WTC11 (cell line): Measurements from ENCODE around the gene AMER3.

ENCODE experiments used
- ARID4B ChIP-seq: sonication (generic); formaldehyde crosslinking; IDR thresholded peaks from 2 replicates; pipeline ENCODE4 v1.8.0; 2023; ENCODE audit warnings: missing genetic modification reagents, mild to moderate bottlenecking, borderline replicate concordance
- ATF1 ChIP-seq: sonication (generic); formaldehyde crosslinking; IDR thresholded peaks from 2 replicates; pipeline ENCODE4 v1.8.1; 2023; ENCODE audit warnings: mild to moderate bottlenecking, moderate library complexity, missing genetic modification reagents
- CTCF ChIP-seq: fragments of 200-600 bp; IDR thresholded peaks from 2 replicates; pipeline ENCODE4 v1.8.0; 2022; ENCODE audit warnings: antibody characterized with exemption
- JUN ChIP-seq: sonication (generic); formaldehyde crosslinking; IDR thresholded peaks from 2 replicates; pipeline ENCODE4 v1.8.0; 2023; ENCODE audit warnings: mild to moderate bottlenecking, missing genetic modification reagents
- MYBL2 ChIP-seq: sonication (generic); formaldehyde crosslinking; IDR thresholded peaks from 2 replicates; pipeline ENCODE4 v1.8.1; 2023; ENCODE audit warnings: mild to moderate bottlenecking, moderate library complexity, missing genetic modification reagents
- SMAD3 ChIP-seq: sonication (generic); formaldehyde crosslinking; IDR thresholded peaks from 2 replicates; pipeline ENCODE4 v1.8.0; 2022; ENCODE audit warnings: missing genetic modification reagents, mild to moderate bottlenecking, borderline replicate concordance
- ZBTB21 ChIP-seq: sonication (generic); formaldehyde crosslinking; IDR thresholded peaks from 2 replicates; pipeline ENCODE4 v1.8.1; 2023; ENCODE audit warnings: mild to moderate bottlenecking, missing genetic modification reagents, borderline replicate concordance
- ZNF138 ChIP-seq: sonication (generic); formaldehyde crosslinking; conservative IDR thresholded peaks from 2 replicates; pipeline ENCODE4 v1.8.1; 2022; ENCODE audit warnings: mild to moderate bottlenecking, moderate library complexity, missing genetic modification reagents
- ZNF263 ChIP-seq: sonication (generic); formaldehyde crosslinking; IDR thresholded peaks from 2 replicates; pipeline ENCODE4 v1.8.1; 2022; ENCODE audit warnings: low read depth, mild to moderate bottlenecking, moderate library complexity, missing genetic modification reagents
- TF ChIP-seq, protein P1 (sequence below): sonication (generic); formaldehyde crosslinking; IDR thresholded peaks from 2 replicates; pipeline ENCODE4 v1.8.0; 2022; ENCODE audit warnings: mild to moderate bottlenecking, missing genetic modification reagents
- TF ChIP-seq, protein P2 (sequence below): sonication (generic); formaldehyde crosslinking; IDR thresholded peaks from 2 replicates; pipeline ENCODE4 v1.8.0; 2022; ENCODE audit warnings: missing genetic modification reagents
- TF ChIP-seq, protein P3 (sequence below): sonication (generic); formaldehyde crosslinking; IDR thresholded peaks from 2 replicates; pipeline ENCODE4 v1.8.1; 2023; ENCODE audit warnings: mild to moderate bottlenecking, moderate library complexity, missing genetic modification reagents
- TF ChIP-seq, protein P4 (sequence below): sonication (generic); formaldehyde crosslinking; IDR thresholded peaks from 2 replicates; pipeline ENCODE4 v1.8.1; 2022; ENCODE audit warnings: low read depth, mild to moderate bottlenecking, moderate library complexity, missing genetic modification reagents, borderline replicate concordance
- TF ChIP-seq, protein P5 (sequence below): fragments of 250-450 bp; sonication (Bioruptor Pico); IDR thresholded peaks from 2 replicates; pipeline ENCODE4 v1.9.0; 2021; ENCODE audit warnings: moderate library complexity, mild to moderate bottlenecking, inconsistent platforms, borderline replicate concordance

GRCh38 chr2:130798472-130799218, 43.3 kb downstream of the AMER3 start:
- TF ChIP-seq ZBTB21 (no peak), MYBL2 (no peak), ARID4B (no peak), CTCF (no peak), ZNF138 (CRISPR knock-in tag) (no peak), SMAD3 (CRISPR knock-in tag) (no peak), ATF1 (CRISPR knock-in tag) (no peak), ZNF263 (CRISPR knock-in tag) (no peak), JUN (CRISPR knock-in tag) (no peak)
- TF ChIP-seq, protein P1, sequence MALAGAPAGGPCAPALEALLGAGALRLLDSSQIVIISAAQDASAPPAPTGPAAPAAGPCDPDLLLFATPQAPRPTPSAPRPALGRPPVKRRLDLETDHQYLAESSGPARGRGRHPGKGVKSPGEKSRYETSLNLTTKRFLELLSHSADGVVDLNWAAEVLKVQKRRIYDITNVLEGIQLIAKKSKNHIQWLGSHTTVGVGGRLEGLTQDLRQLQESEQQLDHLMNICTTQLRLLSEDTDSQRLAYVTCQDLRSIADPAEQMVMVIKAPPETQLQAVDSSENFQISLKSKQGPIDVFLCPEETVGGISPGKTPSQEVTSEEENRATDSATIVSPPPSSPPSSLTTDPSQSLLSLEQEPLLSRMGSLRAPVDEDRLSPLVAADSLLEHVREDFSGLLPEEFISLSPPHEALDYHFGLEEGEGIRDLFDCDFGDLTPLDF (CRISPR knock-in tag): no peak
- TF ChIP-seq, protein P2, sequence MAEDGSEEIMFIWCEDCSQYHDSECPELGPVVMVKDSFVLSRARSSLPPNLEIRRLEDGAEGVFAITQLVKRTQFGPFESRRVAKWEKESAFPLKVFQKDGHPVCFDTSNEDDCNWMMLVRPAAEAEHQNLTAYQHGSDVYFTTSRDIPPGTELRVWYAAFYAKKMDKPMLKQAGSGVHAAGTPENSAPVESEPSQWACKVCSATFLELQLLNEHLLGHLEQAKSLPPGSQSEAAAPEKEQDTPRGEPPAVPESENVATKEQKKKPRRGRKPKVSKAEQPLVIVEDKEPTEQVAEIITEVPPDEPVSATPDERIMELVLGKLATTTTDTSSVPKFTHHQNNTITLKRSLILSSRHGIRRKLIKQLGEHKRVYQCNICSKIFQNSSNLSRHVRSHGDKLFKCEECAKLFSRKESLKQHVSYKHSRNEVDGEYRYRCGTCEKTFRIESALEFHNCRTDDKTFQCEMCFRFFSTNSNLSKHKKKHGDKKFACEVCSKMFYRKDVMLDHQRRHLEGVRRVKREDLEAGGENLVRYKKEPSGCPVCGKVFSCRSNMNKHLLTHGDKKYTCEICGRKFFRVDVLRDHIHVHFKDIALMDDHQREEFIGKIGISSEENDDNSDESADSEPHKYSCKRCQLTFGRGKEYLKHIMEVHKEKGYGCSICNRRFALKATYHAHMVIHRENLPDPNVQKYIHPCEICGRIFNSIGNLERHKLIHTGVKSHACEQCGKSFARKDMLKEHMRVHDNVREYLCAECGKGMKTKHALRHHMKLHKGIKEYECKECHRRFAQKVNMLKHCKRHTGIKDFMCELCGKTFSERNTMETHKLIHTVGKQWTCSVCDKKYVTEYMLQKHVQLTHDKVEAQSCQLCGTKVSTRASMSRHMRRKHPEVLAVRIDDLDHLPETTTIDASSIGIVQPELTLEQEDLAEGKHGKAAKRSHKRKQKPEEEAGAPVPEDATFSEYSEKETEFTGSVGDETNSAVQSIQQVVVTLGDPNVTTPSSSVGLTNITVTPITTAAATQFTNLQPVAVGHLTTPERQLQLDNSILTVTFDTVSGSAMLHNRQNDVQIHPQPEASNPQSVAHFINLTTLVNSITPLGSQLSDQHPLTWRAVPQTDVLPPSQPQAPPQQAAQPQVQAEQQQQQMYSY (CRISPR knock-in tag): no peak; the same call in 1 of the 2 replicates
- TF ChIP-seq, protein P3, sequence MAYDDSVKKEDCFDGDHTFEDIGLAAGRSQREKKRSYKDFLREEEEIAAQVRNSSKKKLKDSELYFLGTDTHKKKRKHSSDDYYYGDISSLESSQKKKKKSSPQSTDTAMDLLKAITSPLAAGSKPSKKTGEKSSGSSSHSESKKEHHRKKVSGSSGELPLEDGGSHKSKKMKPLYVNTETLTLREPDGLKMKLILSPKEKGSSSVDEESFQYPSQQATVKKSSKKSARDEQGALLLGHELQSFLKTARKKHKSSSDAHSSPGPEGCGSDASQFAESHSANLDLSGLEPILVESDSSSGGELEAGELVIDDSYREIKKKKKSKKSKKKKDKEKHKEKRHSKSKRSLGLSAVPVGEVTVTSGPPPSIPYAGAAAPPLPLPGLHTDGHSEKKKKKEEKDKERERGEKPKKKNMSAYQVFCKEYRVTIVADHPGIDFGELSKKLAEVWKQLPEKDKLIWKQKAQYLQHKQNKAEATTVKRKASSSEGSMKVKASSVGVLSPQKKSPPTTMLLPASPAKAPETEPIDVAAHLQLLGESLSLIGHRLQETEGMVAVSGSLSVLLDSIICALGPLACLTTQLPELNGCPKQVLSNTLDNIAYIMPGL: no peak
- TF ChIP-seq, protein P4, sequence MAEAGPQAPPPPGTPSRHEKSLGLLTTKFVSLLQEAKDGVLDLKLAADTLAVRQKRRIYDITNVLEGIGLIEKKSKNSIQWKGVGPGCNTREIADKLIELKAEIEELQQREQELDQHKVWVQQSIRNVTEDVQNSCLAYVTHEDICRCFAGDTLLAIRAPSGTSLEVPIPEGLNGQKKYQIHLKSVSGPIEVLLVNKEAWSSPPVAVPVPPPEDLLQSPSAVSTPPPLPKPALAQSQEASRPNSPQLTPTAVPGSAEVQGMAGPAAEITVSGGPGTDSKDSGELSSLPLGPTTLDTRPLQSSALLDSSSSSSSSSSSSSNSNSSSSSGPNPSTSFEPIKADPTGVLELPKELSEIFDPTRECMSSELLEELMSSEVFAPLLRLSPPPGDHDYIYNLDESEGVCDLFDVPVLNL (CRISPR knock-in tag): no peak
- TF ChIP-seq, protein P5, sequence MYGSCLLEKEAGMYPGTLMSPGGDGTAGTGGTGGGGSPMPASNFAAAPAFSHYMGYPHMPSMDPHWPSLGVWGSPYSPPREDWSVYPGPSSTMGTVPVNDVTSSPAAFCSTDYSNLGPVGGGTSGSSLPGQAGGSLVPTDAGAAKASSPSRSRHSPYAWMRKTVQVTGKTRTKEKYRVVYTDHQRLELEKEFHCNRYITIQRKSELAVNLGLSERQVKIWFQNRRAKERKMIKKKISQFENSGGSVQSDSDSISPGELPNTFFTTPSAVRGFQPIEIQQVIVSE (CRISPR knock-in tag): no peak
